ENCODE measurements around the gene KCNMB2.
"Not testable (repeated sequence)": the region's sequence is repeated elsewhere in the genome, so short reads cannot be mapped to it uniquely, and the experiment has no call there.

Gene KCNMB2

DNA sequence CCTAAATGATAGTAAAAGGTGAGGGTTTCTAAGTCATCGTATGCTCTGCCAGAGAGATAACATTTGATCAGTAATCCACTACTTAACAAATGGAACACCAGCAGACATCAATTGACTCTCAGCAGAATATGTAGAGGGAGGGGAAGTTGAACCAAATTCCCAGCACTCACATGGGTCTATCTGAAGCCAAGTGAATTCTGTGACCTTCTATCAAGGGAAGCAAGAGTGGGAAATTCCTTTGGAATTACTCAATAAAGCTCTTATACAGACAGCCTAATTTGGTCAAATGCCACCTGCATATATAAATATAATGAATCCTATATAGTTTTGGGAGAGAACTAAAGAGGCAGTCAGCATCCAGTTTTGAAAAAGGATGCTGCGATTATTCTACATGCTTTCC is 15.8 kb upstream of the KCNMB2 start:
- DNase-seq = no peak

DNA sequence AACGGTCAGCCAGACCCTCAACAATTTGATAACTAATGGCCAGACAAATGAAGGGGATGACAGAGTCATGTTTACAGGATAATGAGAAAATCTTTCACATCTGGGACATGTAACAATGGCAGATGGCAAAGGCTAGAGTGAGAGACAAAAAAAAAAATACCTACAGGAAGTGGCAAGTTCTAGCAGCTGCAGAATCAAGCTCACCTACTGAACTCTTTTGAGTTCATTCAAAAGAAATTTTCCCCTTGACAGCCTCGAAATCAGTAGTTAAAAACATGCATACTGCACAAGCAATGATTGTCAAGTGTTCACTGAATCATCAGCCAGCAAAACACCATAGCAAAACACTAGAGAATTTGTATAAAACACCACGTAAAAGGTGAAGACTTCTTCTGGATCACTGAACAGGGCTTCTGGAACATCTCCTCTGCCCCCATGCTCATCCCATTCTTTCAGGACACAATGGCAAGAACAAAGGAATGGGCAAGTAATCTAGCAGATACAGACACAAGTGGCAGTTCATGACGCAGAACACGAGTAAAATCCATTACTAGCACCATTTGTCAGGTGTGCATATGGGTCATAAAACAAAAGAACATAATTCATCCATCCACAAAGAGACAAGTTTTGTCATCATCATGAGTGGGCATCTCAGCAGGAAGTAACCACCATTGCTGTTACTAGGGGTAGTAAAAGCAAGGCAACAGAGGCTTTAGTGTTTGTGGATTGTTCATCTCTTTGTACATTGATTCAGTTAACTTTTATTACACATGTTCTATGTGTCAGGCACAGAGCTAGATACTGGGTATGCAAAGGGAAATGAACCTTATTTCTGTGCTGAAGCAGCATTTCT is 13.8 kb upstream of the KCNMB2 start:
- DNase-seq = peak; percentile 94

DNA sequence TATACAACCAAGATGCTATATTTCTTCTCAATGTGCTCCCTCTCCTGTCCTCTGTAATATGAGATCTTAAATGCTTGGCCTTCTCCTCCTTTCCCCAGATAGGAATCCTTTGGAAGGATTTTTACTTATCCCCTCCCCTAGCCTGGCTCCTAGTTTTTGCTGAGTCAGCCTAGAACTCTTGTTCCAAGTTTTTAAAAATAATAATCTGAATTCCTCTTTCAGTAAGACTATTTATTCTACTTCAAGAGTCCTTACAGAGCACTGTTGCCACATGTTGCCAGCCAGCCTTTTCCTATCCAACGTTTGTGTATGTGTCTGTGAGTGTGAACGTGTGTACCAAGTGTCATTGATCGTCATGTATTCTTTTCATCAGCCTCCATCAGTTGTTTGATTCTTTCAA is 11.0 kb upstream of the KCNMB2 start:
- DNase-seq = peak; percentile 47

DNA sequence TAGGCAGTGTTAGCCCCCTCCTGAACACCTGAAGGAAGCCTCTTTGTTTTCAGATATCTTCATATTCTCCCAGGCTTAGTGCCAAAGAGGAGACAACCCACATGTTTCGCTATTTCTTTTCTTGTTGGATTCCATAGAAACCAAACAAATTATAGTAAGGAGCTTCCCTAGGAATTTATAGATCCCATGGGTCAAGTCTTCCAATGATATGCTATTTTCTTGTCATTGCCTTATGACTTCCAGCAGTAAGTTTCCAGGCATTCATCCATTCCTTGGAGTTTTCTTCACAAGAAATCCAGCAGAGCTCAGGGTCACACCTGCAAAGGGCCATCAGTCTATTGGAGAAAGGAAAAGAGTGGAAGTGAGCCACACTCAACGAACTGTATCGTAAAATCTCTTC is 9.9 kb upstream of the KCNMB2 start:
- DNase-seq = peak; percentile 92

DNA sequence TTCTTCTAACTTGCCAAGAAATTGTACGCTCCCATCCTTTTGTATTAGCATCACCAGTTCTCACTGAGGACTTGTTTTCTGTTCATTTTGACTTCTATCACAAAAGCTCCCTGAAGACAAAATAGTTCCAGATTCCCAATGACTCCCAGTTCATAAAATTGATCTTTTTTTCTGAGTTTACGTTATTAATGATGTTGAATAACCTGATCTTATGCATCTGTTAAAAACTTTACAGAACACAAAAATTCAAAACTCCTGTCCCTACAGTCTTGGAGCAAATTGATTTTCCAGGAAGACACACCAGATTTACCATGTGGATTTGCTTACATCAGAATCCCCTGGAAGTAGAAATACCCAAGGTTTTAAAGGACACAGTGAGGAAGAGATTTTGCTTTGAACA is 8.3 kb upstream of the KCNMB2 start:
- DNase-seq = no peak

DNA sequence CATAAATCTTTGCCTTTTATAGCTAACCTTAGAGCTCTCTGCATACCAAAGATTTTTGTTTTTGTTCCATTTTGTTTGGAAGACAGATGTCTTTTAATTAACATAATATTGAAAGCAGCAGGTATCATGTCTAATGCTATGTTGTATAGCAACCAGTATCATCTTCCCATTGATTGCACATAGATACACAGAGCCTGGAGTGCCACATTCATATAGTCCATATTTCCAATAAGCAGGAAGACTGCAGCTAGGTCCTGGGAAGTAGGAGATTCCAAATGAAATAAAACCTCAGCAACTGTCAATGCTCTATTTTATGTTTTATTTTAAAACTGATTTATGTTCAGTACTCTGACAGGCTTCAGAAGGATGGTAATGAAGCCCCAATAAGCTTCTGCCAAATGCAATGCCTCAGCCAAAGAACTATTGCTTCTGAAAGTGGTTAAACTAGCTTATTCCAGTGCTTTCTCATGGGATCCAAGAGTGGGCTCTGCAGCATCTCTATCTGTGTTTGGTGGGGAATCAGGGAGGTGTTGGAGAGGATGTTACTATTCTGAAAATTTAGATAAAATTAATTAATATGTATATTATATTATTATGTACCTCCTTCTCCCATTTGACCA is 6.5 kb upstream of the KCNMB2 start:
- DNase-seq = peak; percentile 39

DNA sequence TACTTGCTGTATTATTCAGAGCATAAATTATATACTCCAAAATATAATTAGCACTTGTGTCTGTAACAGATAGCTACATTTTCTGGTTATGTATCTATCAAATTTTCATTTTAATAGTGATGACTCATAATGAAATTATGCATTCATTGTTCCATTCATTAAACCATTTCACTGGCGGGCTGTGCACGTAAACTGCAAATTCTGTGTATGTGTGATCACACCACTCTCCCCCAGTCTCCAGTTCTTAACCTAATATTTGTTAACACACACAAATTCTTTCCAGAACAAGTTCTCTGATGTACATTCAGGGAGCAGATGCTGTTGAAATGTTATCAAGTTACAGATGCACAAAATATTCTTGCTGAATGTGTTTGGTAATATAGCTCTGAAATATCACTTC is 3.8 kb upstream of the KCNMB2 start:
- DNase-seq = peak; percentile 88

DNA sequence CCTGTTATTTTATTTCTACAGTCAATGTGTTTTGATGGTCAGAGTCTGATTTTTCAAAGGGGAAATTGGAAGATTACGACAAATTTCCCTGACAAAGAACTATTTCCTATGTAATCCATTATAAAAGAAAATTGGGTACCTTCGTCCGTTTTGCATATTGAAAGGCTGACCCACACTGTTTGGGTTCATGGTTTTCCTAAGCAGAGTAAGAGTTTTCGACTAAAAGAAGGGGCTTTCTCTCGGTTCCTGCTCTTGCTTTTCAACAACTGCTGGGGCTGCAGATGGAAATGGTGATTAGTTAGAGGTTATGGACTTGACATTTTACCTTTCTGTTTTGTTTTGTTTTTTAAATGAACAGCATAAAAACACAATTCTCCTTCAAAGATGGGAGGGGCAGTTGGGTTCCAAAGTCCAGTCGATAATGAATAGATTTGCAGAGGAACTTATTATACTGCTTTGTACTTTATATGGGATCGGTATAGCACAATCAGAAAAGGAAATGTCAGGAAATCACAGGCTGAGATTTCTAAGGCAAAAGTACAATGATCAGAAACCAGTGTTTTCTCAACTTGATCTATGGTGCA is 978 bp downstream of the KCNMB2 start:
- DNase-seq = peak; percentile 36

GRCh38 chr3:178538056-178538455 is 1.8 kb downstream of the KCNMB2 start:
- peak; percentile 51 for DNase-seq

DNA sequence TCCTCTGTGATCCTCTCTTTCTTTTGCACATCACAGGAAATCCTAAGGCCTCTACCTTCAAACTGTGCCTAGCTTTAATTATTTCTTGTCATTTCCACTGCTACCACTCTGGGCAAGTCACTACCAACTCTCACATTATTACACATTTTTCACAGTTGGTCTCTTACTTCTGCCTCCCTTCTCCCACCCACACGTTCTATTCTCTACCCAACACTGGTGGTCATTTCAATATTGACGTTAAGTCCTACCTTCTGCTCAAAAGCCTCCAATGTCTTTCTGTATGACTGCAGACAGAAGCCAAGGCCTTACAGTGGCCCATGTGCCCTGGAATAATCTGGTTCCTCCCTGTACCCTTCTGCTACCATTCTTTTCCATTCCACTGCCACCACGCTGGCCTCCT is 3.9 kb downstream of the KCNMB2 start:
- DNase-seq = no peak

DNA sequence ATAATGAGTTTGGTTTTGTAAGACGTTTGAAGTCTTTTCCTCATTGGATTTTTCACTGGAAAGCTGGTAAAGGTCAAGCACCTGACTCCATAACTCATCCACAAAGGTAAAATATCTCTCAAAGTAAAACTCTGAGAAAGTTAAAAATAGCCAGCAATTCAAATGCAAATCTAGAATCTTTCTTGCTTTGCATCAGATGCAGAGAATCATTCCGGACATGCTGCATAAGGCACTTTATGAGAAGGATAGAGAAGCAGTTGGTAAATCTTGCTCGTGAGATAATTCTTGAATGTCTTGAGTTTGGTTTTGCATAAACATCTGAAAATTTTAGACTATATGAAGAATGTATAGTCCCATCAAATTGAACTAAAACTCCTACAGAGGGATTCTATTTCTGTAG is 9.1 kb downstream of the KCNMB2 start:
- no peak for DNase-seq

DNA sequence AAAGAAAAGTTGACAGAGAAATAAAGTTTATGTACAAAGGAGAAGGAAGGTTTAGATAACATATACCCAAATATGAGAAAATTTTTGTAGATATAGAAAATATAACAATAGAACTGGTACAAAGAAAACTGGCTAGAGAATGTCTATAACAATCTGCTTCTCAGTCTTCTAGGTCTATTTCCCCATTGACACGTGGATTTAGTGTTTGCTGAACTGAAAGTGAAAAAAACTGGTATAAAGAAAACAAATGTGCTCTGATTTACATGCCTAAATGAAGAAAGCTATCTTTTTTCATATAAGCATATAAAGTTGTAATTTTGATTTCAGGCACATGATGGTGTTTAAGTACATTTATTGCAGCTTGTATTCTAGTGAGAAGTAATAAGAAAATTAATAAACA is 9.8 kb downstream of the KCNMB2 start:
- no peak for DNase-seq

GRCh38 chr3:178549426-178549825 is 13.2 kb downstream of the KCNMB2 start:
- not testable (repeated sequence) for DNase-seq

DNA sequence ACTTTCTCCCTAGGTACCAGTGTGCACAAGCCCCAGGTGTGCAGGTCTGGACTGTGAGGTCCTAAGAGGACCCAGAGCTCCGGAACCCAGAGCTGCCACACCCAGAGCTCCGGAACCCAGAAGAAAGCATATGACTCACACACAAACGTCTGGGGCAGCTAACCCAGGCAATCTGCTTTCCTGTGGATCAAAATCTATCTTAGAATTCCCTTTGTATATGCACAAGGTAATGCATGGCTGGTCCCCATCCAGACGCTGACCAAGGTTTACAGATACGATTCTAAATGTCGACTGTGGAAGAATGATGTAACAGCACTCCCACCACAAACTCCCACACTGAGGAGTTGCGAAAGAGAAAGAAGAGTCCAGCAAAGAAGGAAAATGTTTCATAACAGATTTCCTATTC is 15.7 kb downstream of the KCNMB2 start:
- no peak for DNase-seq

- peak; percentile 78 for DNase-seq
Observed at GRCh38 chr3:178558637-178559036, 22.4 kb downstream of the KCNMB2 start.

DNA sequence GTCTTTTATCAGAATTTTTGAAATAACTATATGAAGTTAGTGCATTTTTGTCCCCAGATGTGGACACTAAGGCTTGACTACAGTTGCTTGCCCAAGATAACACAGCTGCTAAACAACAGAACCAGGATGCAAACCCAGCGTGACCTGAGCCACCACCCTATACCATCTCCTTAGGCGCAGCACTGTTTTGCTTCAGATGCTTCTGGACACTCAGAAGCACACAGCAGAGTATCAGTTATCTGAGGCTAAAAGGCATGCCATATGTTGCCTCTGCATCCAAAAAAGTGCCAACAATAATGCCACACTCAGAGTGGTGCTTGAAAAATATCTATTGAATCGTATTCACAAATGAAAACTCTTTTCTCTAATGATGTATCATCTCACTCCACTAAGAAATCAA is 24.5 kb downstream of the KCNMB2 start:
- DNase-seq = peak; percentile 84

DNA sequence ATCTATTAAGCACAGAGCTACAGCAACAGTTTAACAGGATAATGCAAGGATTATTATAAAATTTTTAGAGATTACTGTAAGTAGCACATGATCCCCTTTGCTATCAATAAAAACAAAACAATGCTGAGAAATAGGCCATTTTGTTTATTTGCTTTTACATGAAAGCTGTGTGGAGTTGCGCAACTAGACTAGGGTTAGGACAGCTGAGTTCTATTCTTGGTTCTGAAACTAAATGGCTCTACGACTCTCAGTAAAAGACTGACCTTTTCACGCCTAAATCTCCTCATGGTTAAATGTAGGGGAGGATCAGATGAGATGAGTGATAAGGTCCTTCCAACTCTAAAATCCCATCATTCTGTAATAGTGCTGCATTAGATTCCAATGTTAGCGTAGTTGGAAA is 25.0 kb downstream of the KCNMB2 start:
- peak; percentile 48 for DNase-seq

DNA sequence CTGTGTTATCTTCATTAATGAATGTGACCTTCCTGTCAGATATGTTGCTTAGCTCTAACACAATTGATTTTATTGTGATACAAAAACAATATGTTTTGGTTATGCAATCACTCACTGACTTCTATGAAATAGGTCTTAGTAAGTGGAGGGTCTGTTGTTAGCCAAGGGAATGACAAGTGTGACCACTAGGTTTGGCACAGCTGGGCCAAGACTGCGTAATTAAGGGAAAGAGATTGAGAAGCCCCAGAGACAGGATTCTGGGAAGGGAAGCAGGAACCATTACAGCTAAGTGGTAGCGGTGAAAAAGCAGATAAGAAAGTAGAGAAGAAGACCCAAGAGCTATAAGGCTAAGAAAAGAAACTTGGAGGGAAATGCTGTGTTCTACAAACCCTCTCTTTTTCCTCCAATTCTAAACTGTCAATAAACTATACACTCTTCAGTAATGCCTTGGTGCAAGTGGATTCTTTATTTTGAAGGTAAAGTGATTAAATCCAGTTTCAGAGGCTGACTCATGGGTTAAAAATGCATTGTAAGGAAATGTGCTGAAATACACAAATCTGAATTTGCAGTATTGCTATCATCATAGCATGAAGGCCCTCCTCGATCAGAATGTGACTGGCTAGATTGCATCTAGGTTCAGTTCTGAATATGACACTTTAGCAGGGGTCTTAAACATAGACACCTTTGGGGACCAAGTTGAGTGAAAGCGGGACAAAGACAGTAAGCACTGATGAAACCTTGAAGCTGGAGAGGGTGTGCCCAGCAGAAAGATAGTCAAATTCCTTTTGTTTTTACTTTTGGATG is 26.1 kb downstream of the KCNMB2 start:
- DNase-seq = no peak

DNA sequence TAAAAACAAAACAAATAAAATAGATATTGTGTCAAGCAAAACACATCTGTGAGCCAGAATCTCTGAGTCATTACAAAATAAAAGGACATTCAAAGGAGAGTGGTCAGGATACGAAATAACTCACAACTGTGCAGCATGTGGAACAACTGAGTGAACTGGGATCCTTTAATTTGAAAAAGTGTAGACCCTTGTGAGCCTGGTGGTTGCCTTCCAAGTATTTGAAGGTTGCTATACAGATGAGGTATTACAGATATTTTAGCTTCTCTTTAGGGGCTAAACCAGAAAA is 26.7 kb downstream of the KCNMB2 start:
- no peak for DNase-seq

GRCh38 chr3:178567611-178568010 is 31.4 kb downstream of the KCNMB2 start:
- no peak for DNase-seq

- no peak for DNase-seq
Observed at GRCh38 chr3:178568155-178568731, 32.0 kb downstream of the KCNMB2 start.

DNA sequence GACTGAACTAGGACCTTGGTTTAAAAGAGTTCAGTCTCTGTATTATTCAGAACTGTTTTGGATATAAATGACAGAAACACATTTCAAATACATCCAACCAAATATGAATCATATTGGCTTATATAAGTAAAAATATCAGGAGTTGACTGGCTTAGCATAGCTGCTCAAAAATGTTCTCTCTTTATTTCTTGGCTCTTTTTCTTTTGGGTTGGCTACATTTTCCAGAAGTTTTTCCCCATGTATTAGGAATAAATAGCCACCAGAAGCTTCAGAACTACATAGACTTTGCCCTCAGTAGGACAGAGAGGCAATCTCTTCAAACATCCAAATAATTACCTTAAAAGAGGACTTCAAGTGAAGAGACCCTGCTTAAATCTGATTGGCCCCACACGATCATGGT is 32.7 kb downstream of the KCNMB2 start:
- DNase-seq = no peak

GRCh38 chr3:178569826-178570225 is 33.6 kb downstream of the KCNMB2 start:
- DNase-seq = no peak

All from NCI-H2171 treated with DMSO at 0.1 percent for 48 hours (cell line).